Measurements from ENCODE around the gene CEBPE.

DNA sequence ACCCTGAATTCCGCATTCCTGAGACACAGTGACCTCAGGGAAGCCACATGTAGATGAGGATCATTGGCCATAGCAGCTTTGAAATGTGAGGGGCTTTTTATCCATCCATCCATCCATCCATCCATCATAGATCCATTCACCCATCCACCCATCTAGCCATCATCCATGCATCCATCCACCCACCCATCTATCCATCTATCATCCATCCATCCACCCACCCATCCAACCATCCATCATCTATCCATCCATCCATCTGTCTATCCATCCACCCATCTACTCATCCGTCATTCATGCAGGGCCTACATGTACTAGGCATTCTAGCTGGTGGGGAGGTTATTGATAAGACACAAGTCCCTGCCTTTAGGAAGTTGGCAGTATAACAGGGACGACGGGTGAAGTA is 27.9 kb upstream of the CEBPE start:
- TF ChIP-seq, protein P1, sequence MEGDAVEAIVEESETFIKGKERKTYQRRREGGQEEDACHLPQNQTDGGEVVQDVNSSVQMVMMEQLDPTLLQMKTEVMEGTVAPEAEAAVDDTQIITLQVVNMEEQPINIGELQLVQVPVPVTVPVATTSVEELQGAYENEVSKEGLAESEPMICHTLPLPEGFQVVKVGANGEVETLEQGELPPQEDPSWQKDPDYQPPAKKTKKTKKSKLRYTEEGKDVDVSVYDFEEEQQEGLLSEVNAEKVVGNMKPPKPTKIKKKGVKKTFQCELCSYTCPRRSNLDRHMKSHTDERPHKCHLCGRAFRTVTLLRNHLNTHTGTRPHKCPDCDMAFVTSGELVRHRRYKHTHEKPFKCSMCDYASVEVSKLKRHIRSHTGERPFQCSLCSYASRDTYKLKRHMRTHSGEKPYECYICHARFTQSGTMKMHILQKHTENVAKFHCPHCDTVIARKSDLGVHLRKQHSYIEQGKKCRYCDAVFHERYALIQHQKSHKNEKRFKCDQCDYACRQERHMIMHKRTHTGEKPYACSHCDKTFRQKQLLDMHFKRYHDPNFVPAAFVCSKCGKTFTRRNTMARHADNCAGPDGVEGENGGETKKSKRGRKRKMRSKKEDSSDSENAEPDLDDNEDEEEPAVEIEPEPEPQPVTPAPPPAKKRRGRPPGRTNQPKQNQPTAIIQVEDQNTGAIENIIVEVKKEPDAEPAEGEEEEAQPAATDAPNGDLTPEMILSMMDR (IDR thresholded peaks at IDR 0.05) = no peak
- TF ChIP-seq POLR2AphosphoS5 (IDR thresholded peaks at IDR 0.05) = no peak
- TF ChIP-seq POLR2A (IDR thresholded peaks at IDR 0.05) = no peak

Data from breast epithelium (tissue), 3 donors.